A549 (cell line): ENCODE results near the gene HSH2D.

Experiments
- CBX8 ChIP-seq: fragments of 200-600 bp; sonication (generic); IDR thresholded peaks from 2 replicates; pipeline ENCODE4 v1.6.1; 2016
- CEBPB ChIP-seq, 2 experiments: fragments of >200 bp in 1 of 2; sonication (Bioruptor Twin) in 1 of 2; formaldehyde crosslinking in 1 of 2; IDR thresholded peaks; 2 replicates each; pipeline ENCODE4 v1.6.1; 2012 to 2016
- CHD2 ChIP-seq: fragments of 150-350 bp; IDR thresholded peaks from 2 replicates; pipeline ENCODE4 v1.6.1; 2014; ENCODE audit warnings: low read length; ENCODE audit not compliant: partially characterized antibody
- CTCF ChIP-seq: fragments of >200 bp; sonication (Bioruptor Twin); formaldehyde crosslinking; IDR thresholded peaks from 3 replicates; pipeline ENCODE4 v1.5.1; 2016
- EP300 ChIP-seq, 2 experiments: fragments of >200 bp; sonication (Bioruptor Twin); formaldehyde crosslinking; IDR thresholded peaks; 2 replicates in 1 of 2; 3 replicates in 1 of 2; pipeline ENCODE4 v1.6.1; 2016 to 2017
- JUNB ChIP-seq: fragments of >200 bp; sonication (Bioruptor Twin); formaldehyde crosslinking; IDR thresholded peaks from 2 replicates; pipeline ENCODE4 v1.6.1; 2016
- KDM1A ChIP-seq: fragments of 200-600 bp; sonication (generic); IDR thresholded peaks from 2 replicates; pipeline ENCODE4 v1.6.1; 2016; ENCODE audit warnings: low read depth, mild to moderate bottlenecking
- KDM5A ChIP-seq: fragments of 200-600 bp; sonication (generic); IDR thresholded peaks from 2 replicates; pipeline ENCODE4 v1.6.1; 2016; ENCODE audit warnings: antibody characterized with exemption, mild to moderate bottlenecking
- MAFK ChIP-seq: fragments of 450-650 bp; IDR thresholded peaks from 2 replicates; pipeline ENCODE4 v1.6.1; 2014; ENCODE audit not compliant: partially characterized antibody
- POLR2A ChIP-seq: IDR thresholded peaks from 2 replicates; pipeline ENCODE4 v1.6.1; 2012; ENCODE audit warnings: mild to moderate bottlenecking, low read length
- RAD21 ChIP-seq, 2 experiments: fragments of >200 bp in 1 of 2; sonication (Bioruptor Twin) in 1 of 2; formaldehyde crosslinking in 1 of 2; IDR thresholded peaks in 1 of 2; conservative IDR thresholded peaks in 1 of 2; 2 replicates in 1 of 2; 3 replicates in 1 of 2; pipeline ENCODE4 v1.6.1; 2012 to 2018; ENCODE audit warnings: inconsistent platforms in 1 of 2
- RCOR1 ChIP-seq: fragments of 150-350 bp; IDR thresholded peaks from 2 replicates; pipeline ENCODE4 v1.6.1; 2014; ENCODE audit warnings: antibody characterized with exemption, low read length, low read depth
- REST ChIP-seq: fragments of 200-600 bp; sonication (generic); IDR thresholded peaks from 2 replicates; pipeline ENCODE4 v1.6.1; 2016; ENCODE audit warnings: antibody characterized with exemption, mild to moderate bottlenecking, moderate library complexity

GRCh38 chr19:16191216-16191908, 47.9 kb downstream of the HSH2D start:
- TF ChIP-seq REST (no peak), CTCF (no peak), MAFK (no peak), POLR2A (no peak), EP300 (IDR thresholded peaks at IDR 0.05) (no peak), KDM5A (no peak), CBX8 (no peak), CEBPB (IDR thresholded peaks at IDR 0.05) (no peak), JUNB (no peak), KDM1A (no peak), RCOR1 (no peak), RAD21 (conservative IDR thresholded peaks at IDR 0.05 in 1 of 2, IDR thresholded peaks at IDR 0.05 in 1 of 2) (no peak), CHD2 (no peak)
